Measurements from ENCODE around the gene PRAC2.

PRAC2 gene

DNA sequence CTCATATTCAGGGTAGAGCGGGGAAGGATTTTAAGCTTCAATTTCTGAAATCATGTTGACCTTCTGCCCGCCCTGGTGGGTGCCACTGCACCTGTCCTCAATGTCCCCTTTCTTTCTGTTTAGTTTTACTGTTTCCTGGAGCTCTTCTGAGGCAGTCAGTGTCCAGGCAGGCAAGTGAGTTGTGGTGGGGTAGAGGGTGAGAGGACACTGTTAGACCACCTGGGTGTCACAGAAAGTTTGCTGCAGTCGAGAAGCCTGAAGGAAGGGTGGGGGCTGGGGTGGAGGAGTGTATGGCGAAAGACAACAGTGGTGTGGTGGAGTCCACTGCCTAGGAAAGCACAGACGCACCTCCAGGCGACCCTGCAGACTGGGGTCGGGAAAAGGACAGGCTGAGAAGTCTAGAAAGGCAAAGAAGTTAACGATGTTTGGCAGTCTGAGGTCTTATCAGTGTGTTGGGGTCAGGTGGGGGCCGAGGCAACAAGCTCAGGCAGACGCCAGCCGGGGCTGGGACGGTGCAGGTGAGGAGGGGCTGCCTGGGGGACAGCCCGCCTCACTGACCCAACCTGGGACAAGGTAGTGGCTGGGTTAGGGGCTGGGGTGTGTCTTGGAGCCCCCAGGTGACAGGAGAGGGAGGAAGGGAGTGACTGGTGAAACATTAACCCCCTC lies 28.9 kb downstream of the PRAC2 start:
- no peak overlapping the region for H3K4me3 ChIP-seq (ENCODE audit: low read depth, low read length)
- no peak for DNase-seq (ENCODE audit: low read depth)

DNA sequence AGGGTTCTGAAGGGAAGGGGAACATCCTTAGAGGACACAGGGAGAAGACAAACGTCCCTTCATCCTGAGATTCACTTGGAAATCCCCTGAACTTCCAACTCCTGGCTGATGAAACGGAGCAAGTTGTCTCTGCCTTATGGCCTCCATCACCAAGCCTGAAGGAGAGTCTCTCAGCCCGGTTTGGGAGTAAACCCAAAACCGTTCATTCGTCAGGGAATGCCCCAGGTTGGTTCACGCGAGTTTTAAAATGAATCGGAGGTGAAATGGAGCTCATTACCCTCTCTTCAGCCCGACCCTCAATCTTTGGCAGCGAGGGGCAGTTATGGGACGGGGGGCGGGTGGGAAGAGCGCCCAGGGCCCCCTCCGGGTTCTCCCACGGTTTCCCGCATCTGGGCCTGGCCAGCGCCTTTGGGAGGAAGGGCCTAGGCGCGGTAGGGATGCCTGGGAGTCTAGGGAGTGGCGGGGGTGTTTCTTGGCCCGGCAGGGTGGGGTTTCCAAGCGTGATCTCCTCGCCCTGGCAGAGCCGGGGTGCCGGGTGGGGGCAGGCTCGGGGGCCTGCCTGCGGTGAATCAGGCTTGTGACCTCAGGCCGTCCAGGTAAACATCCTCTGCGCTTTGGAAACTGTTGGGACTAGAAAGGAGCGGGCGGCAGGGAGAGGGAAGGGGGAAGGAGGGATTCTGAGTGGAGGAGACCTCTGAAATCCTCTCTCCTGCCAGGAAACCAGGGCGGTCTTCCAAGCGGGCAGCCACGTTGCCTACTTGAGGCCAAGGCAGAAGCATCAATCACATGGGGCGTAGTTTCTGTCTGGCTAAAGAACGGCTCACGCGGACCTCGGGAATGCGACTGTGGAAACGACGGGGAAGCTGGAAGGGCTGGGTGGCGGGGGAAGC lies 29.7 kb downstream of the PRAC2 start:
- DNase-seq (ENCODE audit: low read depth), result no peak
- H3K4me3 ChIP-seq (ENCODE audit: low read depth, low read length), result no peak overlapping the region

DNA sequence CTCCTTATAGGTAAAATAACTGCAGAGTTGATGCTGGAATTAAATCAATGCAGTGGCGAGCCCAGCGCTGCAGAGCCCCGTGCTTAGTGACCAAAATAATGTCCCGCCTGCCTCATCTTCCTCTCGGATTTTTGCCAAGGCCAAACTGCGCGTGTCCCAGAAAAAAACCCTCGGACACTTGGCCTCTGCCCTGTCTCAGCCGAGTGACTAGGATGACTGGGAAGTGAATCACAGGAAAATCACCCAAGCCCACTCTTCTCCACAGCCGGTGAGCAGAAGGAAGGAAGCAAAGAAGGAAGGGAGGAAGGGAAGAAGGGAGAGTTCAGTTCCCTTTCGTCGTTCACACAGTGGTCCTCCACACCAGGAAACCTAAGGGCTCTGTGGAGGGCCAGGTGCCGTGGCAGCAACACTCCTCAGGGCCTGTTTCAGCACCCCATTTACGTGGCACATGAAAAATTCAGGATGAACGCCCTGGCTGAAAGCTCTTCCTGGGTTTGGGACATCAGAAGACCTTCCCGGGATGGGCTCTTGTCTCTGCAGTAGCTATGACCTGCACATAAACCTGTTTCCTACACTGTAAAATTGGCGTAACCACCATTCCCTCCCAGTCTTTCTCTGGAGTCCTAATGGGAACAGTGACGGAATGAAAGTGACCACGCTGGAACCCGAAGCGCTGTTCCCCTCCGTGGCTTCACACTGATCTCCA lies 31.0 kb downstream of the PRAC2 start:
- no peak overlapping the region for H3K4me3 ChIP-seq (ENCODE audit: low read depth, low read length)

DNA sequence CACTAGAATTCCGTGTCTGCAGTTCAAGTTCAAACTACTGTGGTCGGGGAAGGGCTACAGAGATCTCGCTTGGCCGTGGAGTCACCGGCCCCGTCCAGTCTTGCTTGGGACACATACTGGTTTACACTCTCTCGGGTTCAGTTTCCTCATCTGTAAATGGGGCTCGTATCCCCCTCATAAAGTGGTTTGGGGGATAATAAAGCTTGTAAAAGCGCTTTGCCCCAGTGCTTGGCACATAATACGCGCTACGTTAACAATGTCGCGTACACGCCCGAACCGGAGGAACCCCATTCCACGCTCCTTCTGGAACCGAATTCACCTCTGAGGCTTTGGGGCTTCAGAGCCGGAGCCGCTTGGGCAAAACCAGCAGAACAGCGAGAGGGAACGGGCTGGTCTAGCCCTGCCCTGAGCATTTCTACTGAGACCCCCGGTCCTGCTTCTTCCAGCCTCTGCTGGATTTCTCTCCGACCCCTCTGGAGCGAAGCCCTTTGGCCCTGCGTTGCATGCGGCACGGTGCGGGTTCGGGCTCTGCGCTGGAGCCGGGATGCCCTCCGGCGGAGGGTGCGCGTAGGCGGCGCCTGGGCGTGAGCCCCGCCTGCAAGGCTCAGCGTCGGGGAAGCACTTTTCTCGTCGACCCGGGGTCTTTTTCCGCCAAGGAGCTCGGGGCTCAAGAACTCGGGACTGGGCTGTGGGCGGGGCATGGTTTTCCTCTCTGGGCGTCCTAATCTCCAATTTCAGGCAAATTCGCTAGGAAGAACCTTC lies 31.7 kb downstream of the PRAC2 start:
- DNase-seq (ENCODE audit: low read depth), result no peak
- H3K4me3 ChIP-seq (ENCODE audit: low read depth, low read length), result no peak overlapping the region

More for the DNA sequence above, 31.0 kb downstream of the PRAC2 start:
- DNase-seq (ENCODE audit: low read depth), result no peak

DNA sequence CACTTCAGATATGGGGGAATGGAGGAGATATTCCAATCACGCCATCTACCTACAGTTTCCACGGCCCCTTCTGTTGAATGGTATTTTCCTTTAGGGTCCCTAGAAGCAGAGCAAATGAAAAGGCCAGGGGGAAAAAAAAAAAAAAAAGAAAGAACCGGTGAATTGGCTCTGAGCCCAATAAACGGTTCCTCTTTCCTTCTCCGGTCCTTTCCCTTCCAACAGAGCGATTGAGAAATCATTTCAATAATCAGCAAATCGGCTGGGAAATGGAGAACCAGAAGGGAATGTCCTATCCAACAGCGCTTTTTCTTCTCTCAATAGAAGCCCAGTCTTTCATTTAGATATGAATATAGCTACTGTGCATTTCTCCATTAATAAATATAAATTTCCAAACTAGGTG lies 32.4 kb downstream of the PRAC2 start:
- H3K4me3 ChIP-seq (ENCODE audit: low read depth, low read length), result no peak overlapping the region
- no peak for DNase-seq (ENCODE audit: low read depth)

DNA sequence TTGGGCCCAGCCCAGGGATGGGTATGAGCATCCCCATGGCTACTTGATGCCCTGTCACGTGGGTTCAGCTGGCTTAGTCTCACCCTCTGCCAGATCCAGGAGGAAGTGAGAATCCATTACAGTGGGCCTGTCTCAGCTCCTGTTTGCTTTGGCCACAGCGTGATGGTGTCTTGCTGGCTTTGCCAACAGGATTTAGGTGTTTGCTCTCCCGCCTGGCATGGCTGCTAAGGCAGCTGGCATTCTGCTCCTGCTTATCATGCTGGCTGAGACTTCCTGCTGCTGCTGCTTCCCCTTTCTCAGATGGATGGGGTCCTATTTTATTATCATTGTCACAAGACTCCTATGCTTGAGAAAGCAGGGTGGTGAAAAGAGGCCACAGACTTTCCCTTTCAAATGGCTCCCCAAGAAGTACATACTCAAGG lies 33.9 kb downstream of the PRAC2 start:
- no peak for DNase-seq (ENCODE audit: low read depth)
- H3K4me3 ChIP-seq (ENCODE audit: low read depth, low read length), result no peak overlapping the region

DNA sequence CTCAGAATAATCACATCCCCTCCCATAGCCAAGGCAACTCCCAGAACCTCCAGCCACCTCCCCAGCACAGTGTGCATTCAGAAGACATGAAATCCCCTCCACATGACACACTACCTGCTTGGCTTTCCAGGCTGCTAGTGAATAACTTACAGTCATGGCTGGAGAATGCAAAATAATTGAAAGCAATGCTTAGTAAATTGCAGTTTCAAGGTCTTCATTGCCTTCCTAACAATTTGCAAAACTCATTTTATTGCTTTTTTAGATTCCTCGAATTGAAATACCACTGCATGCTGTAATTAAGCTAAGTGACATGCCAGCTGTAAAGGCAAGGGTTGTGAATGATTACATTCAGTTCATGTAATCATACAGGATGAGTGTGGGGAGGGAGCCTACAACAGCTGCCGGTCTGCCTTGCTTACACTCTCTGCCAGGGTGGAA lies 34.6 kb downstream of the PRAC2 start:
- H3K4me3 ChIP-seq (ENCODE audit: low read depth, low read length), result no peak overlapping the region
- DNase-seq (ENCODE audit: low read depth), result no peak

DNA sequence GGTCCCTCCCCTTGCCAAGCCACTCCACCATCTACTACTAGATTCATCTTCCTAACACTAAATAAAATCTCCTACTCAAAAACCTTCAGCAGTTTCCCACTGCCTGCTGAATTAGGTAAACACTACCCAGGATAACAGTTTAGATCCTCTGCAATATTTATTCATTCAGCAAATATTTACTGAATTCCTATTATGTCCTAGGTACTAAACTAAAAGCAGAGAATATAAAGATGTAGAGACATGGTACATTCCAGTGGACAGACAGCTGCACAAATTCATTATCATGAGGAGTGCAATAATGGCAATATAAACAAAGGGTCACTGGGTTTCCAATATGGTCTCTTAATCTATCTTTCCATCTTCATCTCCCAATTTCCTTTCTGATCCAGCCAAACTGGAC lies 36.3 kb downstream of the PRAC2 start:
- no peak for DNase-seq (ENCODE audit: low read depth)
- H3K4me3 ChIP-seq (ENCODE audit: low read depth, low read length), result no peak overlapping the region

DNA sequence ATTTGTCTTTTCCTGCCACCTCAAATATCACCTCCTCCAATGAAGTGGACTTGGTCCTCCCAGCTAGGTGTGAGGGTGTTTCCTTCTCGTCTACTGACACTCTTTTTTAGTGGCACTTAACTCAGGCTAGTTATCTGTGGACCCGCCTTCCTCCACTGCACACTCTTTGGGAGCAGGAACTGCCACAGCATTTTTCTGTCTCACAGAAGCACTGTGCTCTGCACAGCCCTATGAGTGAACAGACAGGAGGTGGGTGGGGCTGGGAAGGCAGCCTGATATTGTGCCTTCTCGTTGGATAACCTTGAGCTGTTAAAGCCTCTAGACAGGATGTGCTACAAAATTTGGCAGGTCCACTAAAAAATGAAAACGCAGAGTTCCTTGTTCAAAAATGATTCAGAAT lies 37.4 kb downstream of the PRAC2 start:
- no peak for DNase-seq (ENCODE audit: low read depth)
- no peak overlapping the region for H3K4me3 ChIP-seq (ENCODE audit: low read depth, low read length)

DNA sequence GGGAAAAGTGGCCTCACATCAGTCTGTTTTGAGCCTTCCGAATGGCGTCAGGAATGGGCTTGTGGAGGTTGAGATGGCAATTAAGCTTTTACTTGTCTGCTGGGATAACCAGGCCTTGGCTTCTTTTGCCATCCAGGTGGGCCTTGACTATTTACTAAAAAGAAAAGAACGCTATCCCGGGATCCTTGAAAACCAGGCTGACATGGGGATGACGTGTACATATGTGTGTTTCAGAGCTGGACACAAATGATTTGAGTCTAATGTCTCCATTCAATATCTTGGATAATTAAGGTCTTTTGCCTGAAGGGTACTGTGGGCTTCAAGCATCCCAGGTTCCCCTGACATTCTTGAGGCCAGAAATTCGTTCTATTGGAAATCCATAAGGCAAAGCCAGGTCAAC lies 38.1 kb downstream of the PRAC2 start:
- H3K4me3 ChIP-seq (ENCODE audit: low read depth, low read length), result no peak overlapping the region
- DNase-seq (ENCODE audit: low read depth), result no peak

DNA sequence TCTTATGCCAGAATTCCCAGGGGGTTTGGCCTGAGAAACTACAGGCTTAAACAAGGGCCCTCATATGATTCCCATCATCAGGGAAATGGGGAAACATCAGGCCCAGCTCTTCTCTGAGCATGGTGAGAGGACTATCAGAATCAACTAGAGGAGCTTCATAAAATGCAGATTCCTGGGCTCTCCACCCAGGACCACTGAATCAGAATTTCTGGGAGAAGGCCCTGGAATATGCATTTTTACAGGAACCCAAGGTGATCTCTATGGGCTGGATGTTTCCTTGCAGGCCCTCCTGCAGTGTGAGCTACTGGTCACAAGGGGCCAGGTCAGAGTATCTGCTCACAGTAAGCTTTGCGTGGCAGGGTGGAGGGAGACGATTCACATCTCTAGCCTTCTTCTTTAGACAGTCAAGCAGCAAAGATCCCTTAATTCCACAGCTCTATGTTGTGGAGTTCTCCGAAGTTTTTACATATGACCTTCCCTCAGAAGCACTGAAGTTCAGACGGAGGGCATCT lies 44.3 kb downstream of the PRAC2 start:
- H3K4me3 ChIP-seq (ENCODE audit: low read depth, low read length), result no peak overlapping the region
- no peak for DNase-seq (ENCODE audit: low read depth)

DNA sequence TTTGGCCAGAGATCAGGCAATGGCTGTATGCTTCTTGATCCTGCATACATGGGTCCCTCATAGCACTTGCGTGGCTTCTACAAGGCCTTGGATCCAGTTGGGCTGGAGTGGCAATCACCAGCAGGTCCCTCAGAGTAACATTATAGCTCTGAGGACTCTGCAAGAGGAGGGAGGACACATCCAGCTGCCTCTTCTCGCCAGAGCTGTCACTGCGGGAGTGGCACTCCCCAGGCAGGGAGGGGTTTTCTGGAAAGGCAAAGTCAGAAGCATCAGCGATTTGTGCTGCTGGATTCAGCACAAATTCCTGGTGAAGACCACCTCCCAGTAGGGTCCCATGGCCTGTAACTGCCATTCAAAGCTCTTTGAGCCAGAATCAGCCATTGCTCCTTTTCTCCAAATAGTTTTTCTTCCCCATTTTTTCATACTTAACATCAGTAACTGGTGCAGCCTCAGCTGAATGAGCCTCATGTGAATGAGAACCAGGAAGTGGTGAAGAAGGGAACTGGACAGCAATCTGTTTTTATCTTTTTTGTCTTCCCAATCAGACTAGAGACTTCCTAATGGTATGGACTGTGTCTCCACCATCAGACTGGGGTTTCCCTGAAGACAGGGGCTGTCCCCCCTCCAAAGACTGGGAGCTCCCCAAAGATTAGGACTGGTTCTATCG lies 46.2 kb downstream of the PRAC2 start:
- DNase-seq (ENCODE audit: low read depth), result no peak
- H3K4me3 ChIP-seq (ENCODE audit: low read depth, low read length), result no peak overlapping the region

DNA sequence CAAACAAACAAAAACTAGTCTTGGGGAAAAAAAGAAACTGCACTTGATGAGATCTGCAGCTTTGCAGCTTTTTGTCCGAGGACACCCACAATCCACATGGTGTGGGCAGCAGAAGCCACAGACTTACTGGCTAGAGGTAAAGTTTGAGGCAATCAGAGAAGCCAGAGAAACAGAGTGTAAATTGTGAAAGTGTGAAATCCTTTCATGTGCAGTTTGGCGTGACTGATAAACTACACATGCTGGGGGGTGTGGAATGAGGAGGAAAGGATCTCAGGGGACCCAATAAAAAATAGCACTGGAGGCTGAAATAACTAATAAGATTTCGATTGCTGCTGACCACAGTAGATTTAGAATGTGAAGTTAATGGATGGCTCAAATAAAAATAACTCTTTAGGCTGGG lies 48.0 kb downstream of the PRAC2 start:
- no peak for DNase-seq (ENCODE audit: low read depth)

DNA sequence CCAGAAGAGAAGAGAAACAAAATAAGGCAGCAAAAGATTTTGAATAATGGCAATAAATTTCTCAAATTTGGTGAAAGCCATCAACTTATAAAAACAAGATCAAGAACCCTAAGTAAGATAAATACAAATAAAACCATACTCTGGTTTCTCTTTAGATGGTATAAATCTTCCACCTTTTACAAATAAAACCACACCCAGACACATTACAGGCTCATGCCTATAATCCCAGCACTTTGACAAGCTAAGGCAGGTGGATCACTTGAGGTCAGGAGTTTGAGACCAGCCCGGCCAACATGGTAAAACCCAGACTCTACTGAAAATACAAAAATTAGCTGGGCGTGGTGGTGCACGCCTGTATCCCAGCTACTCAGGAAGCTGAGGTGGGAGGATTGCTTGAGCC lies 50.3 kb downstream of the PRAC2 start:
- no peak overlapping the region for H3K4me3 ChIP-seq (ENCODE audit: low read depth, low read length)
- no peak for DNase-seq (ENCODE audit: low read depth)

More for the DNA sequence above, 48.0 kb downstream of the PRAC2 start:
- H3K4me3 ChIP-seq (ENCODE audit: low read depth, low read length), result no peak overlapping the region
